ENCODE measurements around the gene DNAH17.

Gene DNAH17

DNA sequence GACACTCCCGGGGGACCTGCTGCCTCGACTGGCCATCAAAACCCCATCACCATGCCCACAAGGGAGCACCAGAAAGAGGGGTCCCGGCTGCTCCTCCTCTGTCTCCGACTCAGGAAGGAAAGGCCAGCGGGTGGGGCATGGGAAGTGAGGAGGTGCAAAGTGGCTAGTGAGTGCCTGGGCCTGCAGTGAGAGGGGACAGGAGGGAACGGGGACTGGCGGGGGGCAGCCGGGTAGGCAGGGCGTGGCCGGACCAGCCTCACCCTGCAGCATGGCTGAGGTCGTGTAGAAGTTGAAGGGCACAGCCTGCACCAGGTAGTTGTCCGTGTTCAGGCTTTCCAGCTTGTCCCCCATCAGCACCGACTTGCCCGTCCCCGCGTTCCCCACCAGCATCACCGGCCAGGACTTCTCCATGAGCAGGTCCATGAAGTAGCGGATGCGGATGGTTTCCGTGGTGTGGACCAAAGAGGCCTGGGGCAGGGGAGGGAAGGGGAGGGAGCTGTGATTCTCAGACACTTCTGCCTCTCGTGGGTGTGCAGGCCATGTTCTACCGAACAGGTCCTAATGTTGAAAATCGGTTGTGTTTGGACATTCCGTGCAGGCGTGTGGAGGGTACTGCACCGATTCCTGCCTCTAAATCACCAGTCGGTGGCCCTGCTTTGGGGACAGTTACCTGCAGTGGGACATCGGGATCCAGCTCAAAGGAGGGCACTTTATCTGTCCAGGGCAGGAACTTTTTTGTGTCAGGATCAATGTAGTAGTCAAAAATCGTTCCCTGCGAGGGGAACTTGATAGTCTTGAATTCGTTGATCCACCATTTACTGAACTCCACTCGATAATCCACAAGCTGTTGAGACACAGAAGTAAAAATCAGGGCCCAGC, 91.7 kb downstream of the DNAH17 start:
- H3K4me3 ChIP-seq (ENCODE audit: low read length): no peak overlapping the region
- H3K4me1 ChIP-seq (ENCODE audit: insufficient read depth, low read length): no peaks in the 10 kb centered on the region
- H3K36me3 ChIP-seq (ENCODE audit: insufficient read depth, low read length): no peaks in the 10 kb centered on the region
- peaks cover 24% of the 10 kb centered on the region for H3K27me3 ChIP-seq (ENCODE audit: insufficient read depth, low read length)
- H2AFZ ChIP-seq (ENCODE audit: low read depth, low read length): no peak overlapping the region
- H3K9me3 ChIP-seq (ENCODE audit: low read length): peaks cover 10% of the 10 kb centered on the region

DNA sequence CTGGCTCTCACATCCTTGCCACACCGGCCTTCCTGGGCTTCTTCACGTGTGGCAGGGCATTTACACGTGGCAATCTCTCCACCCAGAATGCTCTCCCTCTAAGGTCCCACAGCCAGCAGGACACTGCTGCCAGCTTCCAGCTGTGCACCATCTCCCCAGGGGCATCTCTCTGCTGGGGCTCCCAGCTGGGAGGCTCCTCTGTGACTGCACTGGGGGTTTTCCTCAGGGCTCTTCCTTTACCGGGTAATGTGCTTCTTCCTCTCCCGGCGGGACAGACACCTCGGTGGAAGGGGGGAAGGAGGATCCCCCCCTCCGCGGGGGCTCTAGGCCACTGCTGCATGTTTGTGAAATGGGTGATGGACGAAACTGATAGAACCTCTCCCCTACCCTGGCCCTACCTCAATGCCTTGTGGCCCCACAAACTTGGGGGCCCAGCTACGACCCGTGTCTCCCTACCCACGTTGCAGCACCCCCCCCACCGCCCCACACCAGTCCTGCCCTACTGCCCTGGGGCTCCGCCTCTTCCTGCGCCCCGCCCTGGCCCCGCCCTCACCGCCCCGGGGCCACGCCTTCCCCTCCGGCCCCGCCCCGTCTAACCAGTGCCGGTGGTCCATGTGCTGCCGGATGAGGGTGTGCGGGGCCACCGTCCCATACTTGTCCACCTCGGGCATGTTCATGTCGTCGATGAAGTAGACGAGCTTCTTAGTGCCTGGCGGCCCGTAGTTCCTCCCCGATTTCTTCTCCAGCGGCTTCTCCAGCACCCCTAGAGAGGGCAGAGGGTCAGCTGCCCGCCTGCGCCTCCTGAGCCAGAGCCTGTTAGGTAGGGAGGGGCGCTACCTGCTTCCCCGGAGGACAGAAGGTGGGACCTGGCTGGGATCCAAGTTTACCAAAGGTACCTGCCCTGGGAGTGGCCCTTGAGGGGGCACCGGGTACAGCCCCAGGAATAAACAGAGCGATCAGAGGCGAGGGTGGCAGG, 92.6 kb downstream of the DNAH17 start:
- H2AFZ ChIP-seq (ENCODE audit: low read depth, low read length): no peak overlapping the region
- H3K36me3 ChIP-seq (ENCODE audit: insufficient read depth, low read length): no peaks in the 10 kb centered on the region
- no peak overlapping the region for H3K4me3 ChIP-seq (ENCODE audit: low read length)
- peaks cover 10% of the 10 kb centered on the region for H3K9me3 ChIP-seq (ENCODE audit: low read length)
- peaks cover 24% of the 10 kb centered on the region for H3K27me3 ChIP-seq (ENCODE audit: insufficient read depth, low read length)
- H3K4me1 ChIP-seq (ENCODE audit: insufficient read depth, low read length): no peaks in the 10 kb centered on the region

DNA sequence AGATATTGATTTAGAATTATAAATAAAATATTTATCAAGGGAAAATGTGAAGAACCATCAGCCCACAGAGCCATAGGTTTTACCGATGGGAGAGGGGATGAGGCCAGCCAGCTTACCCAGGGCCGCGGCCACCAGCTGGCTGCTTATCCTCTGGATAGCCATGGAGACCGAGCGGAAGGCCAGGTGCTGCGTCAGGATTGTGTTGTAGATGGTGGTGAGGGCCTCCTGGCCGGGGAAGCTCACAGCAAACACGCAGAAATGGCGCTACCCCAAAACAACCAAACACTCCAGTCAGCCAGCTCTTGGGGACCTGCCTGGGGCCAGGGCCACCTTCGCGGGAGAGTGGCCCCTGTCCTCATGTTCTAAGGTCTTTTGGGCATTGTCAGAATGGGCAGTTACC, 97.8 kb downstream of the DNAH17 start:
- no peaks in the 10 kb centered on the region for H3K36me3 ChIP-seq (ENCODE audit: insufficient read depth, low read length)
- peaks cover 4% of the 10 kb centered on the region for H3K27me3 ChIP-seq (ENCODE audit: insufficient read depth, low read length)
- no peak overlapping the region for H3K4me3 ChIP-seq (ENCODE audit: low read length)
- H2AFZ ChIP-seq (ENCODE audit: low read depth, low read length): no peak overlapping the region
- peaks cover 3% of the 10 kb centered on the region for H3K9me3 ChIP-seq (ENCODE audit: low read length)
- no peaks in the 10 kb centered on the region for H3K4me1 ChIP-seq (ENCODE audit: insufficient read depth, low read length)

DNA sequence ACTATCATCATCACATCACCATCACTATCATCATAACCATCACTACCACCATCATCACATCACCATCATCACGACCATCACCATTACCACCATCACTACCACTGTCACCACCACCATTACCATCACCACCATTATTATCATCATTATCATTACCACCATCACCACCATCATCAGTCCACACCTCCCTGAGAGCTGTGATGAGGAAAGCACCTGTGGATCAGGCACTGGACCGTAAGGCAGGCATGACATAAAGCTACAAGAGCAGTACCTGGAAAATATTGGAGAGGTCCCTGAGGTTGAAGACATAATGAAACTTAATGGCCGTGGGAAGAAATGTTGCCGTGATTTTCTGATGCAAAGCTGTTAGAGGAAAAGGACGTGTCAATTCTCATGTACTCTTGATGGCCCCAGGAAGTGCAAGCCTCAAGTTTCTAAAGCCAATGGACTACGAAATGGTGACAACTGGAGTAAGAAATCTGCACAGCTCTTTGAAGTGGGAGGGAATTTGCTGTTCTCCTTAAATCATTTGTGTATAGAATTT, 98.4 kb downstream of the DNAH17 start:
- no peaks in the 10 kb centered on the region for H3K4me1 ChIP-seq (ENCODE audit: insufficient read depth, low read length)
- H3K36me3 ChIP-seq (ENCODE audit: insufficient read depth, low read length): no peaks in the 10 kb centered on the region
- H2AFZ ChIP-seq (ENCODE audit: low read depth, low read length): no peak overlapping the region
- peaks cover 5% of the 10 kb centered on the region for H3K27me3 ChIP-seq (ENCODE audit: insufficient read depth, low read length)
- H3K4me3 ChIP-seq (ENCODE audit: low read length): no peak overlapping the region
- H3K9me3 ChIP-seq (ENCODE audit: low read length): peaks cover 3% of the 10 kb centered on the region

DNA sequence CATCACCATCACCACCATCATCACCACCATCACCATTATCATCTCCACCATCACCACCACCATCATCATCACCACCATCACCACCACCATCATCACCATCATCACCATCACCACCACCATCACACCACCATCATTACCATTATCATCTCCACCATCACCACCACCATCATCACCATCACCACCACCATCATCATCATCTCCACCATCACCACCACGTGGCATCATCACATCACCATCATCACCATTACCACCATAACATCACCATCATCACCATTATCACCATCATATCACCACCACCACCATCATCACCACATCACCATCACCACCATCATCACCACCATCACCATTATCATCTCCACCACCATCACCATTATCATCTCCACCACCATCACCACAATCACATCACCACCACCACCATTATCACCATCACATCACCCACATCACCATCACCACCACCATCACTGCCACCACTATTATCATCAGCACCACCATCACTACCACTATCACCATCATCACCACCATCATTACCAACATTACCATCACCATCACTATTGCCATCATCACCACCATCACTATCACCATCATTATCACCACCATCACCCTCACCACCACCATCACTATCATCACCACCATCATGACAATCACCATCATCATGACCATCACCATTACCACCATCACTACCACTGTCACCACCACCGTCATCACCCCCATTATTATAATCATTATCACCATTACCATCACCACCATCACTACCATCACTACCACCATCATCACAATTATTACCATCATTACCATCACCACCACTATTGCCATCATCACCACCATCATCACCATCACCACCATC, 99.1 kb downstream of the DNAH17 start:
- no peak overlapping the region for H3K4me3 ChIP-seq (ENCODE audit: low read length)
- H3K36me3 ChIP-seq (ENCODE audit: insufficient read depth, low read length): no peaks in the 10 kb centered on the region
- H3K4me1 ChIP-seq (ENCODE audit: insufficient read depth, low read length): no peaks in the 10 kb centered on the region
- H3K27me3 ChIP-seq (ENCODE audit: insufficient read depth, low read length): peaks cover 7% of the 10 kb centered on the region
- no peak overlapping the region for H2AFZ ChIP-seq (ENCODE audit: low read depth, low read length)
- H3K9me3 ChIP-seq (ENCODE audit: low read length): peaks cover 3% of the 10 kb centered on the region

DNA sequence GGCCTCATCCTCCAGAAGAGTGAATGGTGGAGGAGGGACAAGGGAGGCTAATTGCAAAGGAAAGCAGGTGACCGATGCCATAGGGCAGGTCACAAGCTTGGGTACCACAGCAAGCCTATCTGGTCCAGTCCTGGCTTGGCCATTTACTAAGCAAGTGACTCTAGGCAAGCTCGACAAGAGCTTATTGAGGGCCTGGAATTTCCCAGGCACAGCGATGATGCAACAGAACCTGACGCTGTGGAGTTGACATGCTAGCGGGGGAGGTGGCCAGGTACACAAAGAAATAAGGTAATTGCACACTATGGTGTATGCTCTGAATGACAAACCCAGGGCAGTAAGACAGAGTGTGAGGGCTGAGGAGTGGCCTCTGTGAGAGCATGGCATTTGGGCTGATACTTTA, 100.2 kb downstream of the DNAH17 start:
- Histone ChIP-seq H3K9me3 (ENCODE audit: low read length) (peaks cover 3% of the 10 kb centered on the region), H3K4me1 (ENCODE audit: insufficient read depth, low read length) (no peaks in the 10 kb centered on the region), H3K4me3 (ENCODE audit: low read length) (no peak overlapping the region), H3K27me3 (ENCODE audit: insufficient read depth, low read length) (peaks cover 7% of the 10 kb centered on the region), H2AFZ (ENCODE audit: low read depth, low read length) (no peak overlapping the region), H3K36me3 (ENCODE audit: insufficient read depth, low read length) (no peaks in the 10 kb centered on the region)

DNA sequence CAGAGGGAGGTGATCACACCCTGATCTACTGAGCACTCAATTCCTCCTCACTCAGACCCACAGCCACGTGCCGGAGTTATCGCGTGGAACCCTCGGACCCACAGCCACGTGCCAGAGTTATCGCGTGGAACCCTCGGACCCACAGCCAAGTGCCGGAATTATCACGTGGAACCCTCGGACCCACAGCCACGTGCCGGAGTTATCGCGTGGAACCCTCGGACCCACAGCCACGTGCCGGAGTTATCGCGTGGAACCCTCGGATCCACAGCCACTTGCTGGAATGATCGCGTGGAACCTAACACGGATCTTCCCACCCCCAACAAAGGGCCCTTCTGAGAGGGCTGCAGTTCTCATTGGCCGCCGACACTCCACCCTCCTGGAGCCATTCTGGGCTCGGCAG, 101.0 kb downstream of the DNAH17 start:
- peaks cover 12% of the 10 kb centered on the region for H3K27me3 ChIP-seq (ENCODE audit: insufficient read depth, low read length)
- H2AFZ ChIP-seq (ENCODE audit: low read depth, low read length): no peak overlapping the region
- peaks cover 3% of the 10 kb centered on the region for H3K9me3 ChIP-seq (ENCODE audit: low read length)
- H3K36me3 ChIP-seq (ENCODE audit: insufficient read depth, low read length): no peaks in the 10 kb centered on the region
- H3K4me3 ChIP-seq (ENCODE audit: low read length): no peak overlapping the region
- H3K4me1 ChIP-seq (ENCODE audit: insufficient read depth, low read length): no peaks in the 10 kb centered on the region

DNA sequence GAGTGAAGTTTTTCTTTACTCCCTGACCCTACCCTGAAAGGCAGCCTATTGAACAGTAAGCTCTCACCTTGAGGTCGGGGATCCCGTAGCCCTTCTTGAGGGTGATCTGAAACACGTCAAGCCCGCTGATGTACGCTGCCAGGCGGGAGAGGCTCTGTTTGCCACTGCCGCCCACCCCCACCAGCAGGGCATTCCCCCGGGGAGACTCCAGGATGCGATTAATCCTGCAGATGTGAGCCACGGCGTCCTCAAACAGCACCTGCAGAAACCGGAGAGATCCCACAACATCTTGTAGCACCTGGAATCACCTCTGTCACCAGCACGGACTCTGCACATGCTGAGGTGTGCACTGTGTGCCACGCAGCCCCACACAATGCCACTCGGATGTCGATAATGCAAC, 102.0 kb downstream of the DNAH17 start:
- no peak overlapping the region for H2AFZ ChIP-seq (ENCODE audit: low read depth, low read length)
- peaks cover 3% of the 10 kb centered on the region for H3K9me3 ChIP-seq (ENCODE audit: low read length)
- no peak overlapping the region for H3K4me3 ChIP-seq (ENCODE audit: low read length)
- no peaks in the 10 kb centered on the region for H3K36me3 ChIP-seq (ENCODE audit: insufficient read depth, low read length)
- H3K4me1 ChIP-seq (ENCODE audit: insufficient read depth, low read length): no peaks in the 10 kb centered on the region
- H3K27me3 ChIP-seq (ENCODE audit: insufficient read depth, low read length): peaks cover 12% of the 10 kb centered on the region

DNA sequence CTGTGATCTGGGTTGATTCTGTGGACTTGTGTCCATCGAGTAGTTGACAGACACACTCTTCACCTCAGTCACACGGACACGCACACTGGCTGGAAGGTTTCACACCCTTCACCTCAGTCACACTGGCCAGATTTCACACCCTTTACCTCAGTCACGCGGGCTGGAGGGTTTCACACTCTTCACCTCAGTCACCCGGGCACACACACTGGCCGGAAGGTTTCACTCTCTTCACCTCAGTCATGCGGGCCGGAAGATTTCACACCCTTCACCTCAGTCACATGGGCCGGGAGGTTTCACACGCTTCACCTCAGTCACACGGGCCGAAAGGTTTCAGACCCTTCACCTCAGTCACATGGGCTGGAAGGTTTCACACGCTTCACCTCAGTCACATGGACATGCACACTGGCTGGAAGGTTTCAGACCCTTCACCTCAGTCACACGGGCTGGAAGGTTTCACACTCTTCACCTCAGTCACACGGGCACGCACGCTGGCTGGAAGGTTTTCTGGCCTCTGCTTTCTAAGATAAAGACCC, 102.5 kb downstream of the DNAH17 start:
- Histone ChIP-seq H3K4me3 (ENCODE audit: low read length) (no peak overlapping the region), H2AFZ (ENCODE audit: low read depth, low read length) (no peak overlapping the region), H3K36me3 (ENCODE audit: insufficient read depth, low read length) (no peaks in the 10 kb centered on the region), H3K27me3 (ENCODE audit: insufficient read depth, low read length) (peaks cover 12% of the 10 kb centered on the region), H3K4me1 (ENCODE audit: insufficient read depth, low read length) (no peaks in the 10 kb centered on the region), H3K9me3 (ENCODE audit: low read length) (peaks cover 3% of the 10 kb centered on the region)

DNA sequence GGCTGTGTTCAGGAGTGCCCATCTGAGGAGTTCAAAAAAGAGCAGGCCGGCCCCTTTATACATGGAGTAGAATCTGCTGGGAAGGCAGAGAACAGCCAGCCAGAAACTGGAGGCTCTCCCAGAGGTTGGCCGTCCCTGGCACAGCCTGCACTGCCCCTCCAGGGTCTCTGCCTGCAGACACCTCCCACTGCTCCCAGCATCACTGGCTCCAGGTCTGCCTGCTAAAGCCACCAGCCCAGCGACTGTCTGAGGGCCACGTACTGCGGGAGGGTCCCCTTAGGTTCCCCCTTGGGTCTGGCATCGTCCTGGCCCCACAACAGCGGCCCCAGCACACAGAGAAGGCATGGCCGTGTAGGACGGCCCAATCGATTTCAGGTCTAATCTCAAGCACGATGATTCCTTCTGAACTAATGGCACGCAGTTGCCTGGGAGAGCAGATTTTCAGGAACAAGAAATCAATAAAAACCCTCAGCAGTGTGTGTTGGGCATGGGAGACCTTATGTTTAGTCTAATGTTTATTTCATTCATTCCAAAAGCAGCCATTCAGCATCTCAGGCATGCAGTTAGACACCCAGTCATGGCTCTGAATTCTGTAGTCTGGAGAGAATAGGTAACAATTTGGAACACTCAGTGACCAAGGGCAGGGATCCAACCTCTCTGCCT, 103.1 kb downstream of the DNAH17 start:
- H3K36me3 ChIP-seq (ENCODE audit: insufficient read depth, low read length): no peaks in the 10 kb centered on the region
- H3K4me3 ChIP-seq (ENCODE audit: low read length): no peak overlapping the region
- peaks cover 12% of the 10 kb centered on the region for H3K27me3 ChIP-seq (ENCODE audit: insufficient read depth, low read length)
- peaks cover 3% of the 10 kb centered on the region for H3K9me3 ChIP-seq (ENCODE audit: low read length)
- no peak overlapping the region for H2AFZ ChIP-seq (ENCODE audit: low read depth, low read length)
- H3K4me1 ChIP-seq (ENCODE audit: insufficient read depth, low read length): no peaks in the 10 kb centered on the region

DNA sequence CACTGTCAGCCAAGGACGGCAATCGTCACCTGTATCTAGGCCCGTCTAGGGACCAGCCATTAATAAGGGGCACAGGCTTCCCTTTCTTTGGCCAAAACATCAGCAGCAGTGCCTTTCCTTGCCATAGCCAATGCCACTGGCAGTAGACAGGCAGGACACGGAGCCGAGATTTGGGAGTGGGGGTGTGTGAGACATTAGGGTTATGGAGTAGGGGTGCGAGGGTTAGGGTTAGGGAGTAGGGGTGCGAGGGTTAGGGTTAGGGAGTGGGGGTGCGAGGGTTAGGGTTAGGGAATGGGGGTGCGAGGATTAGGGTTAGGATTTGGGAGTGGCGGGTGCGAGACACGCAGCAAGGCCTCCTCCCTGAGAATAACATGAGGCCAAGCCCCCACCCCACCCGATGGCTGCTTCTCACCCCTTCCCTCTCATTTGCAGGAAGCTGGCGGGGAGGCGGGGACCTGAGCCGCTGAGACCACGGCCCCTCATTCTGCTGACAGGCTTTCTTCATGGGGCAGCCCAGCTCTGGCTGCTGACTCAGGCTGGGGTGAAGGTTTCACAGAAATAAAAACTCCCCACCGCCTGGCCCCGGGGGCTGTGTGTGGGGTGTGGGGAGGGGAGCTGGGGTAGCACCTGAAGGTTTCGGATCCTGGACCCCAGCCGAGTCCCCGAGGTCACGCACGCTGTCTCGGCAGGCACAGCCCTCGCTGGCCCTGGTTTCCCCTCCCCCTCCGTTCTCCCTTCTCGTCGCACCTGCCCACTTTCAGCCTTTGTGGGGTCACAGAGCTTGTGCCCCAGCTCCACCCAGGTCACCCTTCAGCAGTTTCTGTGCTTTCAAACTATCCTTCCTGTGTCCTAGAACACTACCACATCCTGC, 104.9 kb downstream of the DNAH17 start:
- Histone ChIP-seq H3K36me3 (ENCODE audit: insufficient read depth, low read length) (no peaks in the 10 kb centered on the region), H3K4me3 (ENCODE audit: low read length) (no peak overlapping the region), H3K9me3 (ENCODE audit: low read length) (peaks cover 3% of the 10 kb centered on the region), H3K27me3 (ENCODE audit: insufficient read depth, low read length) (peaks cover 12% of the 10 kb centered on the region), H3K4me1 (ENCODE audit: insufficient read depth, low read length) (no peaks in the 10 kb centered on the region), H2AFZ (ENCODE audit: low read depth, low read length) (no peak overlapping the region)
